Cardiac muscle cell (in vitro differentiated cells and primary cell): Measurements from ENCODE around the gene RUNX2. TPM values are rescaled to one million over a fixed set of nuclear protein-coding genes. Genes with fewer than 3 reads are reported as not detected.

ENCODE experiments used
- DNase-seq, 2 donors: peaks; one replicate each; pipeline versions ENCODE4 v3.0.0 to v3.0.0-alpha.2; 2010 to 2017; ENCODE audit warnings: low read depth in 1 of 2, low spot score in 1 of 2
- H3K27ac ChIP-seq: fragments of 200-600 bp; sonication (generic); 2 replicates; pipeline ENCODE4 v1.5.1; 2016
- H3K27me3 ChIP-seq: fragments of 200-600 bp; sonication (generic); 2 replicates; pipeline ENCODE4 v1.6.0; 2016; ENCODE audit warnings: control low read depth
- H3K36me3 ChIP-seq: fragments of 200-600 bp; sonication (generic); 2 replicates; pipeline ENCODE4 v1.5.1; 2016; ENCODE audit warnings: control low read depth
- H3K4me1 ChIP-seq: fragments of 200-600 bp; sonication (generic); 2 replicates; pipeline ENCODE4 v1.8.1; 2017; ENCODE audit warnings: low read depth, mild to moderate bottlenecking, mixed run types
- H3K4me3 ChIP-seq: fragments of 200-600 bp; sonication (generic); 2 replicates; pipeline ENCODE4 v1.5.1; 2016; ENCODE audit warnings: mild to moderate bottlenecking
- H3K9me3 ChIP-seq: fragments of 200-600 bp; sonication (generic); 2 replicates; pipeline ENCODE4 v1.5.1; 2017; ENCODE audit warnings: low read depth, mild to moderate bottlenecking, control low read depth
- polyA plus RNA-seq: library from polyadenylated mRNA; unstranded; fragments of >200 nt; fragmentation: Nextera tagmentation; extraction: Ambion mirVana; gene quantifications from 2 replicates; pipeline ENCODE4 v1.2.1, GENCODE V29; 2016
- total RNA-seq: library from RNA; depleted of rRNA; stranded (reverse); fragments of >200 nt; gene quantifications from 2 replicates; pipeline ENCODE4 v1.2.3, GENCODE V29; 2016
- TF ChIP-seq, protein P1 (sequence below): IDR thresholded peaks from 2 replicates; pipeline ENCODE4 v1.5.1; 2012; ENCODE audit warnings: low read depth, mild to moderate bottlenecking, low read length

Gene RUNX2
- total and polyA plus RNA-seq, 2 experiments from 2014 or later = 1.6 to 1.9 TPM

DNA sequence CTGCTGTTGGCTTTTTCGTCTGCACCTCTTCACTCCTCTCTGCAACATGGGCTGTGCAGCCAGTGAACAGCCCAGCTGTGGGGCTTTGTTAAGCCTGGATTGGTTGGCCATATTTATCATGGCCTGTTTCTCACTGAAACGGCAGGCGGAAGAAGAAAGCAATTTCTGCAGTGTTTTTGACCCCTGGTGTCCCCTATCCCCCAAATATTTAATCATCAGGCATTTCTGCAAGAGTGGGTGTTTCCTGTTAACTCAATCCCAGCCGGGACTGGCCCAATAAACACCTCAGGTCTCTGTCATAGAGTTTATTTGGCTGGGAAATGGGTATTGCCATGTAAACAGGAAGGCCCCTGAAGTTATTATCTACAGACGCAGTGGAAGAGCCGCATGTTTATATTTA lies 224.4 kb downstream of the RUNX2 start:
- Histone ChIP-seq H3K9me3 (no peaks in the 10 kb centered on the region), H3K4me1 (no peaks in the 10 kb centered on the region), H3K4me3 (no peak overlapping the region), H3K27ac (no peak overlapping the region), H3K36me3 (no peaks in the 10 kb centered on the region), H3K27me3 (no peaks in the 10 kb centered on the region)
- TF ChIP-seq, protein P1, sequence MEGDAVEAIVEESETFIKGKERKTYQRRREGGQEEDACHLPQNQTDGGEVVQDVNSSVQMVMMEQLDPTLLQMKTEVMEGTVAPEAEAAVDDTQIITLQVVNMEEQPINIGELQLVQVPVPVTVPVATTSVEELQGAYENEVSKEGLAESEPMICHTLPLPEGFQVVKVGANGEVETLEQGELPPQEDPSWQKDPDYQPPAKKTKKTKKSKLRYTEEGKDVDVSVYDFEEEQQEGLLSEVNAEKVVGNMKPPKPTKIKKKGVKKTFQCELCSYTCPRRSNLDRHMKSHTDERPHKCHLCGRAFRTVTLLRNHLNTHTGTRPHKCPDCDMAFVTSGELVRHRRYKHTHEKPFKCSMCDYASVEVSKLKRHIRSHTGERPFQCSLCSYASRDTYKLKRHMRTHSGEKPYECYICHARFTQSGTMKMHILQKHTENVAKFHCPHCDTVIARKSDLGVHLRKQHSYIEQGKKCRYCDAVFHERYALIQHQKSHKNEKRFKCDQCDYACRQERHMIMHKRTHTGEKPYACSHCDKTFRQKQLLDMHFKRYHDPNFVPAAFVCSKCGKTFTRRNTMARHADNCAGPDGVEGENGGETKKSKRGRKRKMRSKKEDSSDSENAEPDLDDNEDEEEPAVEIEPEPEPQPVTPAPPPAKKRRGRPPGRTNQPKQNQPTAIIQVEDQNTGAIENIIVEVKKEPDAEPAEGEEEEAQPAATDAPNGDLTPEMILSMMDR = no peak
- DNase-seq = no peak

DNA sequence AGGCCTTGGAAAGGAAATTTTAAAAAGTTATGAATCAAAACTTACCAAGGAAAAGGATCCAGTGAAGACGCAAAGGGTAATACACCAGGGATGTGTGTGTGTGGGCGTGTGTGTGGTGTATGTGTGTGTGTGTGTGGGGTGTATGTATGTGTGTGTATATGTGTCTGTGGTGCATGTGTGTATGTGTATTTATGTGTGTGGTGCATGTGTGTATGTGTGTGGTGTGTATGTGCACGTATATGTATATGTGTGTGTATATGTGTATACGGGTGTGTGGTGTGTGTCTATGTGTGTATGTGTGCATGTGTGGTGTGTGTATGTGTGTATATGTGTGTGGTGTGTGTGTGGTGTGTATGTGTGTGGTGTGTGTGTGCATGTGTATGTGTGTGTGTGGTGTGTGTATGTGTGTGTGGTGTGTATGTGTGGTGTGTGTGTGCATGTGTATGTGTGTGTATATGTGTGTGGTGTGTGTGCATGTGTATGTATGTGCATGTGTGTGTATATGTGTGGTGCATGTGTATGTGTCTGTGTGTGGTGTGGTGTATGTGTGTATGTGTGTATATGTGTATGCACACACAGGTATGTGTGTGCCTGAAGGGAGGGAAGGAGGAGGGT lies 225.7 kb downstream of the RUNX2 start:
- H3K27me3 ChIP-seq = no peaks in the 10 kb centered on the region
- no peaks in the 10 kb centered on the region for H3K9me3 ChIP-seq
- no peaks in the 10 kb centered on the region for H3K36me3 ChIP-seq
- no peak overlapping the region for H3K4me3 ChIP-seq
- H3K4me1 ChIP-seq = no peaks in the 10 kb centered on the region
- no peak for DNase-seq
- H3K27ac ChIP-seq = no peak overlapping the region
- TF ChIP-seq, protein P1 = no peak

DNA sequence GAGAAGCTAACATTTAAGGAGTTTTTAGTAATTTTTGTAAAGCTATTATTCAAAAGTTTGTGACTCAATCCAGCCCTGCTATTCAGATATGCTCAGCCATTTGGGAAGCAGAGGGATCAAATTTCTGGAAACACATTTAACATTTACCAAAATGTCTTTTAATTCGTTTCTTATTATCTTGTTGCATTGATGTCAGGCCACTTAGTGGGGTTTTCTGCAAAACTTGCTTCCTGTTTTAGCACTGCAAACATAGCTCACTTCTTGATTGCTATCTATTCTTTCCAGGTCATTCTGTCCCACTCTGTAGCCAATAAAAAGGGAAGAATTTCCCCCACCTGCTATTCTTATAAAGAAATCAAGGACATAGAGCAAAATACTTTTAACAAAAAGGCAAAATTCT lies 226.5 kb downstream of the RUNX2 start:
- no peak for DNase-seq
- H3K9me3 ChIP-seq = no peaks in the 10 kb centered on the region
- TF ChIP-seq, protein P1 = no peak

DNA sequence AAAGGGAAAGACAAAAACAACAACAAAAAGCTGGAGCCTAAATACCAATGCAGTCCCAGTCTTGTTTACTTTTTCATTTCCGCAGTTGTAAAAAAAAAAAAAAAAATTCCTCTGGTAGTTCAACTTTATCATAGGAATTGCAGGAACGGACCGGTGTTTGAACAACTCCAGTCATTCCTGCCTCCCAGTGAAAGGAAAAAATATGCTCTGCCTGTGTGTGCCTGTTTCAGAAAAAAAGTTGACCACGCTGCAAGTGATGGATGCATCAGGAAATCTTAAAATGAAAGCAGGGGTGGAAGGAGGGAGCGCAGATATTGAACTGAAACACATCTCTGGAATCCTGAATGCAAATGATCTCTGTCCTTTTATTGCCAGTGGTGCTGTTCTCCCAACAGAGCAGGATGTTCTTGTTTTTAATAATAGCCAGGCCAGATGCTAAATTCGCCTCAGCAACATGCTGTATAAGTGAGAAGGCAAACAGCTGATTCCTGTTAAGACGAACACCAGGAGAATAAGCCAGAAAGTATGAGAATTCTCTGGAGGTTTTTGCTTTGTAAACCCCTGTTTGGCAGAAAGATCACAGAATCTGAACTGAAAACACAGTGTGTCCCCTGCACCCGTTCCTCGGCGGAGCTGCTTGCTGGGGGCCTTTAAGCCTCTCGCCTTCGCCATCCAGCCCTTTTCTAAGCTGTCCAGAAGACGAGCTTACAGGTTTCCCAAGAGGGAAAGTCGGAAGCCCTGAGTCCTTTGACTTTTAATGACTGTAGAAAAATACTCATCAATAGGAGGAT lies 228.0 kb downstream of the RUNX2 start:
- no peaks in the 10 kb centered on the region for H3K27me3 ChIP-seq
- no peak overlapping the region for H3K27ac ChIP-seq
- no peaks in the 10 kb centered on the region for H3K36me3 ChIP-seq
- no peak overlapping the region for H3K4me3 ChIP-seq
- no peaks in the 10 kb centered on the region for H3K9me3 ChIP-seq
- TF ChIP-seq, protein P1 = no peak
- no peaks in the 10 kb centered on the region for H3K4me1 ChIP-seq
- peak in 1 of 2 donors; percentile 61 for DNase-seq

More for the DNA sequence above, 226.5 kb downstream of the RUNX2 start:
- no peaks in the 10 kb centered on the region for H3K36me3 ChIP-seq
- H3K4me3 ChIP-seq = no peak overlapping the region
- H3K27me3 ChIP-seq = no peaks in the 10 kb centered on the region
- H3K27ac ChIP-seq = no peak overlapping the region
- no peaks in the 10 kb centered on the region for H3K4me1 ChIP-seq

DNA sequence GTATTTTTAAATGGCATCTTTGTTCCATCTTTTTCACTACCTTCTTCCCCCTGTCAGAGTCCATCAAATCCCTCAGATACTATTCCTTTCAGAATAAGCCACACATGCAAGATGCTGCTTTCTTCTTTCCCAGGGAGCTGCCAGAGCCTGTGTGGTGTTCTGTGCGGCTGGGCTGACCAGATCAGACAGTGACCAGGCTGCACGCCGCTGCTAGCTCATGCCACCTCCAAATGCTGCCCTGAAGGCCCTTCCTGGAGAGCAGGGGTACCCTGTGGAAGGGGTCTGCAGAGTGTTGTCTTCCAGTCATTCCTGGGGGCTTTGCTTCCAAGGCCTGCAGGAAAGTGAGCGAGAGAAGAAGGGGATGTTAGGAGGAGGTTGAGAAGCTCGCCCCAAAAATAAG lies 228.7 kb downstream of the RUNX2 start:
- TF ChIP-seq, protein P1 = no peak
- Histone ChIP-seq H3K9me3 (no peaks in the 10 kb centered on the region), H3K27me3 (no peaks in the 10 kb centered on the region), H3K4me1 (no peaks in the 10 kb centered on the region), H3K36me3 (no peaks in the 10 kb centered on the region), H3K4me3 (no peak overlapping the region), H3K27ac (no peak overlapping the region)
- DNase-seq = no peak
